Kidney (tissue), 14 donors: ENCODE measurements around the gene FOXC2. TPM values are rescaled to one million over a fixed set of nuclear protein-coding genes. Genes with fewer than 3 reads are reported as not detected.

Experiments
- DNase-seq, 5 donors: peaks; one replicate each; pipeline ENCODE4 v3.0.0-alpha.2; 2013 to 2020
- FAIRE-seq: peaks from 2 replicates; lab custom pipeline; 2012; peaks lifted over from hg19 to GRCh38; lab: Jason Lieb, UNC
- H3K27ac ChIP-seq, 2 donors: one replicate each; pipeline ENCODE4 v1.7.0; 2013; ENCODE audit warnings: low read depth in 2 of 2, low read length in 2 of 2, inconsistent platforms in 1 of 2
- H3K27me3 ChIP-seq: one replicate; pipeline ENCODE4 v1.7.1; 2013; ENCODE audit warnings: low read length, inconsistent platforms; ENCODE audit not compliant: control insufficient read depth, insufficient read depth
- H3K36me3 ChIP-seq, 3 donors: one replicate each; pipeline versions ENCODE4 v1.7.0 to v1.7.1; 2013; ENCODE audit warnings: low read length in 3 of 3, control low read depth in 1 of 3, inconsistent platforms in 1 of 3; ENCODE audit not compliant: insufficient read depth in 3 of 3, control insufficient read depth in 2 of 3
- H3K4me1 ChIP-seq, 3 donors: one replicate each; pipeline versions ENCODE4 v1.7.0 to v1.7.1; 2013; ENCODE audit warnings: low read length in 3 of 3, inconsistent platforms in 1 of 3, low read depth in 1 of 3; ENCODE audit not compliant: control insufficient read depth in 2 of 3, insufficient read depth in 2 of 3
- H3K4me3 ChIP-seq, 3 donors: one replicate each; pipeline versions ENCODE4 v1.7.0 to v1.8.1; 2013; ENCODE audit warnings: low read length in 3 of 3, control low read depth in 1 of 3, inconsistent platforms in 1 of 3
- H3K9ac ChIP-seq, 3 donors: one replicate each; pipeline versions ENCODE4 v1.7.0 to v1.7.1; 2013; ENCODE audit warnings: low read length in 3 of 3, control low read depth in 1 of 3, inconsistent platforms in 1 of 3
- H3K9me3 ChIP-seq, 3 donors: one replicate each; pipeline versions ENCODE4 v1.7.0 to v1.7.1; 2013; ENCODE audit warnings: low read length in 3 of 3, control low read depth in 1 of 3, inconsistent platforms in 1 of 3; ENCODE audit not compliant: control insufficient read depth in 2 of 3, insufficient read depth in 1 of 3
- intact Hi-C: fragments of 100-400 bp; cut with DNase I; formaldehyde crosslinking; loops from one replicate; pipeline ENCODE4 v1.11.1; 2022
- polyA plus RNA-seq: library from polyadenylated mRNA; stranded (reverse); fragments of 350-450 nt; fragmentation: Illumina TruSeq; extraction: RNeasy Lipid Tissue Mini Kit (QIAGEN cat#74804); gene quantifications from one replicate; pipeline ENCODE4 v1.2.3, GENCODE V29; 2014; ENCODE audit warnings: low read depth, low replicate concordance; ENCODE audit not compliant: insufficient read depth
- total RNA-seq: library from RNA; stranded (reverse); fragmentation: NEBNext Ultra II Directional; extraction: Animal tissue kit (Norgen Biotek cat#: 25700); gene quantifications from one replicate; pipeline ENCODE4 v1.2.1, GENCODE V29; 2021
- TF ChIP-seq, protein P1 (sequence below): IDR thresholded peaks from 3 replicates; pipeline ENCODE4 v1.5.1; 2012; ENCODE audit warnings: mild to moderate bottlenecking, moderate library complexity, borderline replicate concordance; ENCODE audit not compliant: insufficient read depth; ENCODE audit errors: extremely low read depth
- donor health status: control.
- donor health status: control.
- donor health status: control.
- donor health status: control.
- donor health status: control.
- donor health status: DM: yes; HTN: yes; CAD: no.
- donor health status: Normal renal cell carcinoma (clear cell type).

Gene FOXC2
- total and polyA plus RNA-seq, 2 donors from 2014 or later: 3.8 to 6.3 TPM

DNA sequence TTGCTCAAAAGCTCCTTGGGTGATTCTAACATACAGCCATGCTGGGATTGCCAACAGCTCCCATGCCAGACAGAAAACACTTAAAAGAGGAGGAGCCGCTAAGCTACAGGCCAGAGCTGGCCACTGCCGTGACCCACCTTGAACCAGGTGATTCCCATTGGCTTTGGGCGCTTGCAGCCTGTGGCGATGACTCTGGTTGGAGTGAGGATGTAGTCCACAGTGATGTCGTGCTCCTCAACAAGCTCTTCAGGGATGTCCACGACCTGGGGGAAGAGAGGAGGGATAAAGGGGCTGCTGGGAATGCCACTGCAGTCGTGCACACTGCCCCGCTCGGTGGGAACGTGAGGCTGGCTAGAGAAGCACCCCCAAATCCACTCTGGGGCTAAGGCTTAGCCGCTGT lies 25.1 kb upstream of the FOXC2 start:
- FAIRE-seq: no peak
- H3K27me3 ChIP-seq: no peaks in the 10 kb centered on the region
- no peak overlapping the region for H3K27ac ChIP-seq
- intact Hi-C loops: no loop called here
- TF ChIP-seq, protein P1, sequence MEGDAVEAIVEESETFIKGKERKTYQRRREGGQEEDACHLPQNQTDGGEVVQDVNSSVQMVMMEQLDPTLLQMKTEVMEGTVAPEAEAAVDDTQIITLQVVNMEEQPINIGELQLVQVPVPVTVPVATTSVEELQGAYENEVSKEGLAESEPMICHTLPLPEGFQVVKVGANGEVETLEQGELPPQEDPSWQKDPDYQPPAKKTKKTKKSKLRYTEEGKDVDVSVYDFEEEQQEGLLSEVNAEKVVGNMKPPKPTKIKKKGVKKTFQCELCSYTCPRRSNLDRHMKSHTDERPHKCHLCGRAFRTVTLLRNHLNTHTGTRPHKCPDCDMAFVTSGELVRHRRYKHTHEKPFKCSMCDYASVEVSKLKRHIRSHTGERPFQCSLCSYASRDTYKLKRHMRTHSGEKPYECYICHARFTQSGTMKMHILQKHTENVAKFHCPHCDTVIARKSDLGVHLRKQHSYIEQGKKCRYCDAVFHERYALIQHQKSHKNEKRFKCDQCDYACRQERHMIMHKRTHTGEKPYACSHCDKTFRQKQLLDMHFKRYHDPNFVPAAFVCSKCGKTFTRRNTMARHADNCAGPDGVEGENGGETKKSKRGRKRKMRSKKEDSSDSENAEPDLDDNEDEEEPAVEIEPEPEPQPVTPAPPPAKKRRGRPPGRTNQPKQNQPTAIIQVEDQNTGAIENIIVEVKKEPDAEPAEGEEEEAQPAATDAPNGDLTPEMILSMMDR: no peak
- DNase-seq: peak in 1 of 5 donors; percentile 16
- no peaks in the 10 kb centered on the region for H3K9me3 ChIP-seq
- no peak overlapping the region for H3K4me3 ChIP-seq
- no peaks in the 10 kb centered on the region for H3K4me1 ChIP-seq
- peaks cover 3 to 49% (median 22%) of the 10 kb centered on the region in 3 donors for H3K36me3 ChIP-seq
- H3K9ac ChIP-seq: no peak overlapping the region

DNA sequence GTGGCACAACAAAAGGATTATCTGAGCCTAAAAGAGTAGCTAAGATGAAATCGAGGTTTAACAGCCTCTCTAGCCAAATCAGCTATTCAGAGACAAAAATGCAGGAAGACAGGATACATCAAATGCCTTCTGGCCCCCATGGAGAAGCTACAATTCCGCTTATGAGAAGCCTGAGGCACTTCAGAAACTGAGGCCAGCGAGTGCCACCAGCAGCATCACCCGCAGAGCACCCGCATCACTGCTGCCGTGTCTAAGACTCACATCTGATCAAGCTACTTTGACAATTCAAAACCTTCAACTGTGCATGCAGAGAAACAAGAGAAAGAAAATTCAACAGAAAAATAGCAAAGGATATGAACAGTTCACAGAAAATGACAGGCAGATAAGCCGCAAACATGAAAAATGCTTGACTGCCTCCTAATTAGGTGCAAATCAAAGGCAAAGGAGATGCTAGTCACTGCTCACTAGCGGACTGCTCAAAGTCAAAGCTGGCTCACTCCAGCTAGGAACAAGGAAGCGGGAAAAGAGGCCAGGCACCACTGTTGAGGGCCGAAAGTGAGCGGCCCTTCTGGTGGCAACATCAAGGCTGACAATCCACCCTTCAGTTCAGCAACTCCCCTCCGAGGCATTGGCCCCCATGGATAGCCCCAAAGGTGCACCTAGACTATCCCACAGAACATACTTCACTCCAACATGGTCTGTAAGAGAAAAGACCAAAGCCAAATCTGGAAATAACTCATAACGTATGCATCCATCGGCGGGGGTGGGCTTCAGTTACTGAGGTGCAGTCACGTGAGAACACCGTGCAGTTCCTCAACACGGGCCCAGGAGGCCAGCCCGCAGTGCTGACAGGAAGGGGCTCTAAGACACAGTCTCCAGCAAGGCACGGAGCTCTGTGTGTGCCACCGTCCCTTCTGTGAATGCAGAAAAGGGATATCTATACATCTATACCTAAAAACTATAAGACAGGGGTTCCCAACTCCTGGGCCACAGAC lies 23.6 kb upstream of the FOXC2 start:
- TF ChIP-seq, protein P1: no peak
- no peak for FAIRE-seq
- no peaks in the 10 kb centered on the region for H3K4me1 ChIP-seq
- DNase-seq: peak in 1 of 5 donors; percentile 25
- H3K36me3 ChIP-seq: peaks cover 3 to 49% (median 21%) of the 10 kb centered on the region in 3 donors
- H3K27me3 ChIP-seq: no peaks in the 10 kb centered on the region
- H3K9me3 ChIP-seq: no peaks in the 10 kb centered on the region
- no peak overlapping the region for H3K9ac ChIP-seq
- no peak overlapping the region for H3K27ac ChIP-seq
- intact Hi-C loops: no loop called here
- H3K4me3 ChIP-seq: no peak overlapping the region

DNA sequence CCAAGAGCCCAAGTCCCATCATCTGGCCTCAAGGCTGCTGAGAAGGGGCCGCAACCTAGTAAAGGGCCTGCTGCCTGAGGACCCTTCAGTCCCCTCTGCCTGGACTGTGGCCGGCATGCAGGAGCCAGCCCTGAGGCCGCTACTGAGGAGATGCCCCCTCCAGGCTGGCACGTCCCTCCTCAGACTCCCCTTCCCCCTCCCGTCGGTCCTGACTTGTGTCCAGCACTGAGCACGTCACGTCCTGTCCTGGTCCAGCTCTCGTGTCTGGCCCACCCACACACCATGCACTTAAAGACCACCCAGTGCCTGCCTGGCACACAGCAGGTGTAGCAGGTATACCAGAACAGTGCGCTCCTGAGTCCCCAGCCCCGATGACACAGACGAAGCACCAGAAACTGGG lies 21.1 kb upstream of the FOXC2 start:
- no peak overlapping the region for H3K9ac ChIP-seq
- TF ChIP-seq, protein P1: no peak
- FAIRE-seq (no peak), DNase-seq (no peak)
- no peak overlapping the region for H3K4me3 ChIP-seq
- H3K36me3 ChIP-seq: peaks cover 0 to 31% (median 16%) of the 10 kb centered on the region in 3 donors
- intact Hi-C loops: no loop called here
- H3K27me3 ChIP-seq: no peaks in the 10 kb centered on the region
- H3K27ac ChIP-seq: no peak overlapping the region
- H3K4me1 ChIP-seq: no peaks in the 10 kb centered on the region
- no peaks in the 10 kb centered on the region for H3K9me3 ChIP-seq
